ENCODE data around the gene KCNQ2.

KCNQ2 gene

DNA sequence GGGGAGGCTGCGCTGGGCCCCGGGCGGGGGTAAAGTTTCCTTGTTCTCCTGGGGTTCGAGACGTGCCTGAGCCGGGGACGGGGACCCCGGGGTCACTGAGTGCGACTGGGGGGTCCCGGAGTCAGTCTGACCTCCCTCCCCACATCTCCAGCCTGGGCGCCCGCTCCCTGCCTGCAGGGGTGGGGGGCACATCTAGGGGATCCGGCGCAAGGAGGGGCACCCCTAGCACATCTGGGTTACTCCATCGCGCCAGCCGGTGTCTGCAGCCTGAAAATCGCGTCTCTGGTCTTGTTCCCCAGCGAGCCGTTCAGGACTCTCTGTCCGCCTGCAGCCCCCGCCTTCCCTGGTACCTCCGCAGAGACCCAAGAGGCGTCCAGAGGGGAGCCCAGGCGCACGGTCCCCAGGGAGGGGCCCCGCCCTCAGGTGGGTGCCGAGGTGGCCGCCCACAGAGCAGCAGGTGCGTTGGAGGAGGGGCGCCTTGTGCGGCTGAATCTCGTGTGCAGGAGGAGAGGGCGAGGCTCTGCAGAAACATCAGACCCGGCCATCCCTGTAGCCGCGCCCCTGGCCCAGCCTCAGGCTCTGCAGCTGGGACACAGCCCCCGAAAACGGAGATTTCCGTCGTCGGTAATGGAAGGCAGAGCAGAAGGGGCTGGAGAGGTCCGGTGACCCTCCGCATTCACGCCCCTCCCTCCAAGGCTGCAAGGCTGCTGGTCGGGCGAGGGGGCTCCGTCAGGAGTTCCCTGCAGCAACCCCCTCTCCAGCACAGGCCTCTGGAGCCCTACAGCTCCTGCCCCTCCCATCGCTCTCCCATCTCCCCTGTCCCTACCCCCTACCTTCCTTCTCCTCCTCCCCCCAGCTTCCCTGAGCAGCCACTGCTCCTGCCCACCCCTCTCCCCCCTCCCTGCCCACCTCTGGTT lies 110.7 kb downstream of the KCNQ2 start:
- Histone ChIP-seq H4K20me1 (ENCODE audit: insufficient read depth, low read length) (peaks cover 19% of the 10 kb centered on the region), H3K79me2 (ENCODE audit: insufficient read depth, low read length) (no peaks in the 10 kb centered on the region), H3K9me3 (ENCODE audit: insufficient read depth, low read length, severe bottlenecking) (no peaks in the 10 kb centered on the region), H3K27me3 (ENCODE audit: insufficient read depth, low read length, poor library complexity) (no peaks in the 10 kb centered on the region), H3K4me2 (ENCODE audit: insufficient read depth, low read length) (no peak overlapping the region), H3K9ac (ENCODE audit: low read depth, low read length) (no peak overlapping the region), H3K36me3 (ENCODE audit: insufficient read depth, low read length) (no peaks in the 10 kb centered on the region), H3K4me1 (ENCODE audit: insufficient read depth, low read length) (no peaks in the 10 kb centered on the region), H2AFZ (ENCODE audit: low read depth, low read length) (no peak overlapping the region), H3K4me3 (ENCODE audit: low read depth in 1 of 2, low read length in 2 of 2) (no peak overlapping the region), H3K27ac (ENCODE audit: low read length) (no peak overlapping the region)
- ATAC-seq (ENCODE audit: insufficient read depth, low read depth) = no peak
- TF ChIP-seq, protein P1, sequence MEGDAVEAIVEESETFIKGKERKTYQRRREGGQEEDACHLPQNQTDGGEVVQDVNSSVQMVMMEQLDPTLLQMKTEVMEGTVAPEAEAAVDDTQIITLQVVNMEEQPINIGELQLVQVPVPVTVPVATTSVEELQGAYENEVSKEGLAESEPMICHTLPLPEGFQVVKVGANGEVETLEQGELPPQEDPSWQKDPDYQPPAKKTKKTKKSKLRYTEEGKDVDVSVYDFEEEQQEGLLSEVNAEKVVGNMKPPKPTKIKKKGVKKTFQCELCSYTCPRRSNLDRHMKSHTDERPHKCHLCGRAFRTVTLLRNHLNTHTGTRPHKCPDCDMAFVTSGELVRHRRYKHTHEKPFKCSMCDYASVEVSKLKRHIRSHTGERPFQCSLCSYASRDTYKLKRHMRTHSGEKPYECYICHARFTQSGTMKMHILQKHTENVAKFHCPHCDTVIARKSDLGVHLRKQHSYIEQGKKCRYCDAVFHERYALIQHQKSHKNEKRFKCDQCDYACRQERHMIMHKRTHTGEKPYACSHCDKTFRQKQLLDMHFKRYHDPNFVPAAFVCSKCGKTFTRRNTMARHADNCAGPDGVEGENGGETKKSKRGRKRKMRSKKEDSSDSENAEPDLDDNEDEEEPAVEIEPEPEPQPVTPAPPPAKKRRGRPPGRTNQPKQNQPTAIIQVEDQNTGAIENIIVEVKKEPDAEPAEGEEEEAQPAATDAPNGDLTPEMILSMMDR (IDR thresholded peaks at IDR 0.05; ENCODE audit: borderline replicate concordance, extremely low read depth, low read length, poor library complexity, severe bottlenecking) = no peak
- TF ChIP-seq EZH2 (IDR thresholded peaks at IDR 0.05; ENCODE audit: borderline replicate concordance, low read depth, low read length, severe bottlenecking) = no peak
- DNase-seq = no peak

DNA sequence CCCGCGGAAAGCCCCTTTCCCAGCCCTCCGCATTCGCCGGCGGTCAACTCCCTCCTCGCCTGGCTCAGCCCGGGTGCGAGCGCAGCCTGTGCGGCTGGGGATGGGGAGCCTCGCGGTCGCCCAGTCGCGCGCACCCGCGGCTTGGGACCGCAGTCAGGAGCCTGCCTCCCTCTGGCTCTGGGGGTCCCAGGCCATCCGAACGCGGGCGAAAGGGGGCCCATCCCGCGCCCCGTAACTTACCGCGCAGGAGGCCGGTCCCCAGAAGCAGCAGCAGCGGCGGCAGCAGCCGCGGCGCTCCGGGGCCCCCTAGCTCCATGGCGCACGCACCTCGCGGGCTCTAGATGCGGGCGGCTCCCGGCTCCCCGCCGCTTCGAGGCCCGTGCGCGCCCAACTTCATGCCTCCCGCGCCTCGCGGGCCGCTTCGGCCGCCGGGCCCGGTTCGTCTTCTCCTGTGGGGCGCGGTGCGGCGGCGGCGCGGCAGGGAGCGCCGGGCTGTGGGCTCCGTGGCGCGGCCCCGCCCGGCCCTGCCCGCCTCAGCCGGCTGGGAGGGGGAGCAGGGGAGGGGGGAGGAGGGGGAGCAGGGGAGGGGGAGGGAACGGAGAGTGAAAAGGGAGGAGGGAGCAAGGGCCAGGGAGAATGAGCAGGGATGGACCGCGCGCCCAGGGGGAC lies 111.5 kb downstream of the KCNQ2 start, which contains the start of gene CHRNA4:
Gene CHRNA4, minus strand, starts transcription at position 500 of the 669 bp plus-strand sequence. Its CDS starts 184 bp downstream, at position 316.
- Histone ChIP-seq H3K27ac (ENCODE audit: low read length) (no peak within 1 kb of the TSS), H3K4me1 (ENCODE audit: insufficient read depth, low read length) (no peaks in the 10 kb centered on the region), H3K36me3 (ENCODE audit: insufficient read depth, low read length) (no peaks in the 10 kb centered on the region), H3K27me3 (ENCODE audit: insufficient read depth, low read length, poor library complexity) (no peaks in the 10 kb centered on the region), H3K9ac (ENCODE audit: low read depth, low read length) (no peak within 1 kb of the TSS), H3K9me3 (ENCODE audit: insufficient read depth, low read length, severe bottlenecking) (no peaks in the 10 kb centered on the region), H3K79me2 (ENCODE audit: insufficient read depth, low read length) (no peaks in the 10 kb centered on the region), H3K4me3 (ENCODE audit: low read depth in 1 of 2, low read length in 2 of 2) (no peak within 1 kb of the TSS), H3K4me2 (ENCODE audit: insufficient read depth, low read length) (no peak within 1 kb of the TSS), H2AFZ (ENCODE audit: low read depth, low read length) (no peak within 1 kb of the TSS), H4K20me1 (ENCODE audit: insufficient read depth, low read length) (peaks cover 19% of the 10 kb centered on the region)
- ATAC-seq (ENCODE audit: insufficient read depth, low read depth) (no peak), DNase-seq (no peak)
- TF ChIP-seq, protein P1 (IDR thresholded peaks at IDR 0.05; ENCODE audit: borderline replicate concordance, extremely low read depth, low read length, poor library complexity, severe bottlenecking) = no peak
- no peak for TF ChIP-seq EZH2 (IDR thresholded peaks at IDR 0.05; ENCODE audit: borderline replicate concordance, low read depth, low read length, severe bottlenecking)

DNA sequence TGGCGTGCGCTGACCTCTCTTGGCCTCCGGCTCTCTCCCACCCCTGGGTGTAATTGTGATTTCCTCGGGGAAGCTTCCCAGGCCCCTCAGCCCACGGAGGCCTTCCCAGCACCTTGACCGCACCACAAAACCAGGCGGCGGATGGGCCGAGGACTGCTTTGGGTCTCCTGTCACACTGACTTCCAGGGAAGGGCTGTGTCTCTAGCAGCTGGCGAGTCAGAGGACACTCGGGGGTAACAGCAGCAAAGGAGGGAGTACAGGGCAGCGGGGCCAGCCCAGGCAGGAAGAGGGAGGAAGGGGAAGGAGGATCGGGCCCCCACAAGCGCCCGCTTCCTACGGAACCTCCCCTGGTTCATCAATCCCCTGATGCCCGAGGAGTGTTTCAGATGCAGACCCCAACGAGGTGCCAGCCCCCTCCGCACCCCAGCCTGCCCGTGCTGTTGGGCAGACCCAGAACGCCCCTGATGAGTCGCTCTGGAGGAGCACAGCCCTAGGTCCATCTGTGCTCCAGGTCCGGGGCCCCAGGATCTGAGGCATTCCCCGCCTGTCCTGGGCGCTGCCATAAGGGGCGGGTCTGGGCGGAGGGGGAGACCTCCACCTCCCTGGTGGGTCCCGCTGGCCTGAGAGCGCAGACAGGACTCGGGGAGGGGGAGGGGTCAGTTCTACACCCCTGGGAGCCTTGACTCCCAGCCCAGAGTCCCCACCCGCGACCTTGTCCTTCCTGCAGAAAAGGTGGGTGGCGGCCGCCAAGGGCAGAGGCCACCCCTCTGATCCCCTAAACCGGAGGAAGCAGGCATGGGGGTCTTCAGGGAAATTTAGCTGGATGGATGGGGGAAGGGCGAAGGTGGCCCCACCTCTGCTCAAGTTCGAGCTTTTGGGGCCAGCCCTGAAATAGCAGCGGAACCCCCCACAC lies 112.3 kb downstream of the KCNQ2 start:
- Histone ChIP-seq H2AFZ (ENCODE audit: low read depth, low read length) (no peak overlapping the region), H3K4me2 (ENCODE audit: insufficient read depth, low read length) (no peak overlapping the region), H4K20me1 (ENCODE audit: insufficient read depth, low read length) (peaks cover 24% of the 10 kb centered on the region), H3K9me3 (ENCODE audit: insufficient read depth, low read length, severe bottlenecking) (no peaks in the 10 kb centered on the region), H3K4me3 (ENCODE audit: low read depth in 1 of 2, low read length in 2 of 2) (no peak overlapping the region), H3K79me2 (ENCODE audit: insufficient read depth, low read length) (no peaks in the 10 kb centered on the region), H3K36me3 (ENCODE audit: insufficient read depth, low read length) (no peaks in the 10 kb centered on the region), H3K27ac (ENCODE audit: low read length) (no peak overlapping the region), H3K4me1 (ENCODE audit: insufficient read depth, low read length) (no peaks in the 10 kb centered on the region), H3K27me3 (ENCODE audit: insufficient read depth, low read length, poor library complexity) (no peaks in the 10 kb centered on the region), H3K9ac (ENCODE audit: low read depth, low read length) (no peak overlapping the region)
- TF ChIP-seq, protein P1 (IDR thresholded peaks at IDR 0.05; ENCODE audit: borderline replicate concordance, extremely low read depth, low read length, poor library complexity, severe bottlenecking) = no peak
- no peak for TF ChIP-seq EZH2 (IDR thresholded peaks at IDR 0.05; ENCODE audit: borderline replicate concordance, low read depth, low read length, severe bottlenecking)
- ATAC-seq (ENCODE audit: insufficient read depth, low read depth) = no peak
- no peak for DNase-seq

Measured in DND-41 (cell line).